SK-N-MC (cell line): ENCODE results near the gene CCDC88C.

Experiments
- EZH2 ChIP-seq: fragments of 200-600 bp; sonication (generic); IDR thresholded peaks from one replicate; pipeline ENCODE4 v1.6.1; 2017; ENCODE audit warnings: antibody characterized with exemption
- FOXP2 ChIP-seq: optimal IDR thresholded peaks from 2 replicates; pipeline ENCODE3; 2011; ENCODE audit warnings: mild to moderate bottlenecking, moderate library complexity; ENCODE audit not compliant: insufficient read depth; ENCODE audit errors: extremely low read length, control extremely low read depth
- POLR2AphosphoS5 ChIP-seq: IDR thresholded peaks from 2 replicates; pipeline ENCODE4 v1.6.1; 2012; ENCODE audit warnings: mild to moderate bottlenecking, low read depth, low read length, borderline replicate concordance

DNA sequence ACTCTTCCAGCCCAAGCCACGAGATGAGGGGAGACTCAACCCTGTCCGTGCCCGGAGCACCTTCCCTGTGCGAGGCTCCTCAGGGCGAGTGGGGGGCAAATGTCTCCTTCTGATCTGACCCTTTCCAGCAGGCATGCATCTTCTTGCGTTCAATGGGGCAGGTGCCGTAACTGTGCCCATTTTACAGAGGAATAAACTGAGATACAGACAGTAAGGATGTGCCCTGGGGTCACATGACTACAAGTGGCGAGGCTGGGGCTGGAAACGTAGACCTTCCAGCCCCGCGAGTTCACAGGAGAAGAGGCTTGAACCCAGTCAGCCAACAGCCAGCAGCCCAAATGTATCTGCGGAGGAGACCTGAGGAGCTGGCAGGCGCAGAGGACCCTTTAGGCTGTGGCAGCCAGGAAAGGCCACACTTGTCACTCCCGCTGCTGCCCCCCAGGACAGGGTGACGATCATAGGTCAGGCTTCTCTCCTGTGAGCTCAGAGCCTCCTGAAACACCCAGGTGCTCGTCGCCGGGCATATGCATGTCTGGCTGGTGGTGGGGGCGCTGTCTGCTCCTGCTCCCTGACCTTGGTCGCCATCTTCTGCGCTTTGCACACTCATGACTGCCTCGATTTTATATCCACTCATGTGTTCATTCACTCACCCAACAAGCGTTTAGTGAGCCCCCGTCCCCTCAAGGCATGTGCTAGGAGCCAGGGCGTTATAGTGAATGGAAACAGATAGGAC, 41.7 kb downstream of the CCDC88C start:
- TF ChIP-seq EZH2 (no peak), POLR2AphosphoS5 (no peak), FOXP2 (no peak)
